ENCODE data around the gene SUN1. TPM values are rescaled to one million over a fixed set of nuclear protein-coding genes. Genes with fewer than 3 reads are reported as not detected.
A peak's percentile ranks its signal among the peaks of the same experiment; 100 is the strongest.

SUN1 gene
- total and polyA plus RNA-seq, 9 of the 15 experiments (the other 6 are each of a cell fraction or from before 2014, with no cell fraction given): 36.8 to 132 (median 62.3) TPM

- Histone ChIP-seq H3K27me3 (ENCODE audit: control insufficient read depth in 2 of 2, insufficient read depth in 2 of 2, low read length in 2 of 2) (peaks cover 9 to 19% of the 10 kb centered on the region in 2 experiments; a peak in 1 of 5 replicates), H3K79me2 (ENCODE audit: control insufficient read depth, insufficient read depth, low read length) (no peaks in the 10 kb centered on the region), H3K36me3 (ENCODE audit: control insufficient read depth, insufficient read depth, low read length) (peaks cover 28% of the 10 kb centered on the region; the same call in 2 of the 3 replicates), H3K27ac (ENCODE audit: extremely low read depth, low read depth, low read length) (no peak overlapping the region), H3K9me1 (ENCODE audit: control insufficient read depth, insufficient read depth, low read length) (no peaks in the 10 kb centered on the region), H3K4me1 (replicated peaks in 1 of 2; ENCODE audit: control insufficient read depth in 2 of 2, insufficient read depth in 2 of 2, low read length in 2 of 2) (peaks cover 28 to 78% of the 10 kb centered on the region in 2 experiments), H3K9me3 (replicated peaks; ENCODE audit: control insufficient read depth, insufficient read depth, low read depth, low read length) (no peaks in the 10 kb centered on the region), H4K20me1 (replicated peaks; ENCODE audit: control insufficient read depth, insufficient read depth, low read length) (no peaks in the 10 kb centered on the region; the same call in 1 of the 2 replicates), H3K4me3 (no peak overlapping the region), H2AFZ (ENCODE audit: low read depth, low read length) (no peak overlapping the region), H3K4me2 (ENCODE audit: insufficient read depth, low read length) (no peak overlapping the region), H3K9ac (ENCODE audit: insufficient read depth in 1 of 2, low read depth in 2 of 2, low read length in 2 of 2) (peak overlapping the region in 1 of 2 experiments; percentile 43; a peak in 1 of 4 replicates)
- TF ChIP-seq POLR2G (IDR thresholded peaks at IDR 0.05; ENCODE audit: low read depth, low read length) (peak; percentile 22; the same call in 1 of the 2 replicates), ARID1B (IDR thresholded peaks at IDR 0.05) (no peak)
- no peak for DNase-seq (ENCODE audit: extremely low read depth in 1 of 4, low spot score in 3 of 4)
- CTCF ChIA-PET (ENCODE audit: low intra/inter-chr PET ratio): no interaction called here
- 80% methylated on average over 17 of the region's 26 CpGs for WGBS (ENCODE audit: insufficient coverage, low coverage, missing lambda C conversion rate)
- ATAC-seq: no peak
- FAIRE-seq: no peak
- intact Hi-C loops (cut with micrococcal nuclease): no loop called here
- POLR2A ChIA-PET: interaction anchor here (1.0 to 2.5 kb wide), 6 partner anchors 9 to 75 kb away, joined by 3 to 8 read pairs (median 4); partner anchors contain the start of genes COX19 and GET4
- in situ Hi-C loops (cut with MboI): no loop called here
- no TSS peak for BruUV-seq (replicated peaks)
Measured at GRCh38 chr7:900331-901040, 68.2 kb downstream of the SUN1 start.

DNA sequence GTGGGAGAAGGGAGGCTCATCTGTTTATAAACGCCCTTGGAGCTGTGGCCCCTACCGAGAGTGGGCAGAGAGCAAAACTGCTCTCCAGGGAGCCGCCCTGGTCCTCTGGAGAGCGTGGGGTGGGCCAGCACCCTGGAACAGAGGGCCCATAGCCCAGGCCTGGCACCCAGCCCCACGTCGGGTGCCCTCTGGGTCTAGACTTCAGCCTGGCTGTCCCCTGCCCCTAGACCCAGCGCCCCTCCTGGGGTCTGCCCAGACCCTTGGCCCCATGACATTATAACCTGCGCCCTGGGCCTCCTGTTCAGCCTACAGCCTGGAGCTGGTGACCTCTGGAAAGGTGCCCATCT is 68.7 kb downstream of the SUN1 start:
- Histone ChIP-seq H3K9me3 (replicated peaks; ENCODE audit: control insufficient read depth, insufficient read depth, low read depth, low read length) (no peaks in the 10 kb centered on the region), H3K4me2 (ENCODE audit: insufficient read depth, low read length) (no peak overlapping the region), H3K4me3 (no peak overlapping the region), H4K20me1 (replicated peaks; ENCODE audit: control insufficient read depth, insufficient read depth, low read length) (no peaks in the 10 kb centered on the region; the same call in 1 of the 2 replicates), H3K4me1 (replicated peaks in 1 of 2; ENCODE audit: control insufficient read depth in 2 of 2, insufficient read depth in 2 of 2, low read length in 2 of 2) (peaks cover 28 to 75% of the 10 kb centered on the region in 2 experiments), H3K9me1 (ENCODE audit: control insufficient read depth, insufficient read depth, low read length) (no peaks in the 10 kb centered on the region), H3K36me3 (ENCODE audit: control insufficient read depth, insufficient read depth, low read length) (peaks cover 22% of the 10 kb centered on the region; the same call in 2 of the 3 replicates), H3K27me3 (ENCODE audit: control insufficient read depth in 2 of 2, insufficient read depth in 2 of 2, low read length in 2 of 2) (peaks cover 9 to 19% of the 10 kb centered on the region in 2 experiments; a peak in 1 of 5 replicates), H2AFZ (ENCODE audit: low read depth, low read length) (no peak overlapping the region), H3K27ac (ENCODE audit: extremely low read depth, low read depth, low read length) (no peak overlapping the region), H3K9ac (ENCODE audit: insufficient read depth in 1 of 2, low read depth in 2 of 2, low read length in 2 of 2) (peak overlapping the region in 1 of 2 experiments; percentile 43; a peak in 1 of 4 replicates), H3K79me2 (ENCODE audit: control insufficient read depth, insufficient read depth, low read length) (no peaks in the 10 kb centered on the region)
- FAIRE-seq (no peak), DNase-seq (ENCODE audit: extremely low read depth in 1 of 4, low spot score in 3 of 4) (no peak), ATAC-seq (no peak)
- no TSS peak for BruUV-seq (replicated peaks)
- ChIA-PET POLR2A (interaction anchor here (0.7 to 2.5 kb wide), 8 partner anchors 9 to 74 kb away, joined by 3 to 8 read pairs (median 4); partner anchors contain the start of genes COX19 and GET4), CTCF (ENCODE audit: low intra/inter-chr PET ratio) (no interaction called here)
- in situ Hi-C loops (cut with MboI): no loop called here
- intact Hi-C loops (cut with micrococcal nuclease): no loop called here
- TF ChIP-seq NELFE (IDR thresholded peaks at IDR 0.05; ENCODE audit: insufficient read depth, insufficient read length): no peak
- 56% methylated on average over 7 of the region's 8 CpGs for WGBS (ENCODE audit: insufficient coverage, low coverage, missing lambda C conversion rate)
